GM19455 (cell line): ENCODE data around the gene SELENON.
"Not testable (repeated sequence)": the region's sequence is repeated elsewhere in the genome, so short reads cannot be mapped to it uniquely, and the experiment has no call there.

Source experiments
- ATAC-seq: cut with Tn5 transposase; IDR thresholded peaks from one replicate; pipeline ENCODE4 v1.9.1; 2021; ENCODE audit not compliant: unreplicated experiment

SELENON gene

DNA sequence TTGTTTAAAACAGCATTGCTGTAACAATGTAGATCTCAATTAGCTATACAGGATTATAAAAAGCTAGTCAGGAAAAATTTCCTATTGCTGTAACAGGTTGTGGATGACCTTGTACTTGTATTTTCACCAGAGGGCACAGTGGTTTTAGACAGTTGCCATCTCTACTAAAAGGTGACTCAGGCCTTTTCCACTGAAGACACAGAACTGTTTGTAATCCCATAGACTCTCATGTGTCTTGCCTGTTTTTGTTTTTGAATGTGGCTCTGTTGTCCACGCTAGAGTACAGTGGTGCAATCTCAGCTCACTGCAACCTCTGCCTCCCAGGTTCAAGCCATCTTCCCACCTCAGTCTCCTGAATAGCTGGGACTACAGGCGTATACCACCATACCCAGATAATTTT lies 25.6 kb downstream of the SELENON start:
- no peak for ATAC-seq

DNA sequence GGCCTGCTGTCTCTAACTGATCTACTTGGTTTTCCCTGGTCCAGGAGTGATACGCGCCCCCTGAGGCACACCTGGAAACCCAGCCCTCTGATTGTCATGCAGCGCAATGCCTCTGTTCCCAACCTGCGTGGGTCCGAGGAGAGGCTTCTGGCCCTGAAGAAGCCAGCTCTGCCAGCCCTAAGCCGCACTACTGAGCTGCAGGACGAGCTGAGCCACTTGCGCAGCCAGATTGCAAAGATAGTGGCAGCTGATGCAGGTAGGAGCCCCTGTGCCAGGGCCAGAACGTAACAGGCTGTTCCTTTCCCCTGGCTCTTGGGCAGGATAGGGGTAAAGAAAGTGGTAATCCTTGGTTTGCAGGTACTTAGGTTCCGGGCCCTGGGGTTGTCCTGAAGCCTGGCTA lies 26.6 kb downstream of the SELENON start:
- ATAC-seq: no peak

DNA sequence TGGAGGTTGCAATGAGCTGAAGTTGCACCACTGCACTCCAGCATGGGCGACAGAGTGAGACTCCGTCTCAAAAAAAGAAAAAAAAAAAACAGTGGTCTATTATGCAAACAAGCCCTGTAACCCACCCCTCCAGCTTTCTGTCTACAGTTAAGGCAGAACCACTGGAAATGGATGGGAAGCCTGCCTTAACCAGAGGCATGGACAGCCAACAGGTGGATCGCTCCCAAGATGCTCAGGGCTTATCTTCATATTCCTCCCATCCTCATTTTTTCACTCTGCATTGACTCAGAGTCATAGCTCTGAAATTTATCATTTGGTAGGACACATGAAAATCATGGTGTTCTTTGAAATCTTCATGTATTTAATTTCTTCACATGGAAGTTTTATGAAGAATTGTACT lies 28.5 kb downstream of the SELENON start:
- no peak for ATAC-seq

DNA sequence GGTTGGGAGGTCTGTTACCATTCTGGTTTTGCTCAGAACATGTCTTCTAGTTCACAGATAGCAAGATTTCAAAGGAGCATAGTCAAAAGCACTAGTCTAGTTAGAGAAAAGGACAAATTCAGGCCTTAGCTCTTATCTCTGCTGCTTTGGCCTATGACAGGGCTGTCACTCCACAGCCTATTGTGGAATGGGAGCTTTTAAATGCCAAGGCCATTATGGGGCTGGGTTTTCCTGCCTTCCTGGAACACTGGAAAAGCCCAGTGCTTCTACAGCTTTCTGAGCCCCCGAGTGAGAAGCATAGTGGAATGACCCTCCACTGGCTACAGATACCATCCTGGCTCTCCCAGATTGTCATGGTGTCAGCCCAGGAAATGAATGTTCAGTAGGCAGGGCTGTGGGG lies 29.1 kb downstream of the SELENON start:
- no peak for ATAC-seq

DNA sequence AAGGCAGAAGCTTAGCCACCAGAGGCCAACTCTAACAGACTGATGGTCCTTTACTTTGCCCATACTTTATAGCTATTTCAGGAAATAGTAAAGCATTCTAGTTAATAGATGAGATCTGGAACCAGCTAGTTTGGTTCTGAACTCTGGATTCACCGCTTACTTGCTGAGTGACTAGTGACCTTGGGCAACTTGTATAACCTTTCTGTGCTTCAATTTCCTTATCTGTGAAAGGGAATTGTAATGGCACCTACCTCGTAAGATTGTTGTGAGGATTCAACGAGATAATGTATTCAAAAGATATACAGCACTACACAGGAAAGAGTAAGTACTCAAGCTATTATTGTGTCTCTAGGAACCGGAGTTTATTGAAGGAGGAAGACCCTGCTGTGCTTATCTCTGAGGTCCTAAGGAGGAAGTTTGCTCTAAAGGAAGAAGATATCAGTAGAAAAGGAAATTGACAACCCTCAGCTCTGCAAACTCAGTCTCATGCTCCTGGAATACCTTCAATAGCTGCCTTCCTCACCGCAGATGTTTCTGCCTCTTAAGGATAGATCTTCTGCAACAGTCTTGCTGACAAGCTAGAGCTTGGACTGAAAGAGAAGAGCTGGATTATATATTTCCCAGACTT lies 31.7 kb downstream of the SELENON start:
- no peak for ATAC-seq

DNA sequence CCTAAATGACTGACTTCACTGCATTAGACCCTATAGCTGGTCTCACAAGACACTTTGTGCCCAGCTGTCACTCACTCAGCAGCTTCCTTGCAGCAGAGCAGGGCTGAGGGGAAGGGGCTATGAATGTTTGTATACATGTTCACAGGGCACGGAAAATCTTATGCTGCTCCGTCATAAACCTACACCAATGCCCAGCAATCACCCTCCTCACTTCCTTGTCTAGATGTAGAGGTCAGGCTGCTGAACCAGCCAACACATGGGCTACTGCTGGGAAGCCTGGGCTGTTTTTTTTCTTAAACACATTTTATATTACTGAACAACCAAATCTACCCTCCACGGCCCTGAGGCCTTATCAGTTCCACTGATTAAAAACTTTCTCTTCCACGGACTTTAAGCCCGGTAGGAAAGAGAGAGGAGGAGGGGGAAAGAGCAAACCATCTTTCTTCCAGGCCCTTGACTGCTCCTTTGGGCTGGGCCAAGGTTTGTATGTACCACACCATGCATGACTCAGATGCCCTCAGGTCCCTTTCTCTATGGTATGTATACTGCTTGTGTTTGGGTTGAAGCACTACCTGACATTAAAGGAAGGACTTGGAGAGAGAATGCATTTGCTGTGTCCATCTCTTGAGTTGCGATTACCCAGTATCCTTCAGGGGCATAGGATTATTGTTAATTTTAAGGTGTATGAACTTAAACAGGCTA lies 32.5 kb downstream of the SELENON start:
- no peak for ATAC-seq

DNA sequence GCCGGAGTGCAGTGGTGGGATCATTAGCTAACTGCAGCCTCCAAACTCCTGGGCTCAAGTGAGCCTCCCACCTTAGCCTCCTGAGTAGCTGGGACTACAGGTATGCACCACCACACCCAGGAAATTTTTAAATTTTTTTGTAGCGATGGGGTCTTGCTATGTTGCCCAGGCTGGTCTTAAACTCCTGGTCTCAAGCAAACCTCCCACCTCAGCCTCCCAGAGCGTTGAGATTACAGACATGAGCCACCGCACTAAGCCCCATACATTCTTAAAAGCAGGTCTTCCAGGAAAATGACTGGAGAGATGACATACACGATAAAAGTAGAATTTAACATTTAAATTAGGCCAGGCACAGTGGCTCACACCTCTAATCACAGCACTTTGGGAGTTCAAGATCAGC lies 33.2 kb downstream of the SELENON start:
- ATAC-seq: no peak

DNA sequence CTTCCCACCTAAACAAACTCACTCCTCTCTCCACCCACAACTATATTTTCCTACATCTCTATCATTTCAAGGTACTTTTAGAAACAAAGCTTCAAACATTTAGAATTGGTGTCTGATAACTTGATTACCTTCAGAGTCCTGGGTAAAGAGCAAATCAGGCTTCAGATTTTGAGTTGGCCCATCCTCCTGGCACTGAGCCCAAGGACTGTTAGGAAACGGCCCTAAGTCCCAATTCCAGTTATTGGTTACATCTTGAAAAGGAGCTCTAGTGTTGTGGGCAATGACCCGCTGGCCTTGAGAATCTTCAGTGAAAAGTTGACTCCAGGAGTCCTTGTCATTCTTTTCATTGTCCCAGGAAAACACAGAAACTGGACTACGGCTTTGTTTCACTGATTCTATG lies 34.9 kb downstream of the SELENON start:
- ATAC-seq: no peak

DNA sequence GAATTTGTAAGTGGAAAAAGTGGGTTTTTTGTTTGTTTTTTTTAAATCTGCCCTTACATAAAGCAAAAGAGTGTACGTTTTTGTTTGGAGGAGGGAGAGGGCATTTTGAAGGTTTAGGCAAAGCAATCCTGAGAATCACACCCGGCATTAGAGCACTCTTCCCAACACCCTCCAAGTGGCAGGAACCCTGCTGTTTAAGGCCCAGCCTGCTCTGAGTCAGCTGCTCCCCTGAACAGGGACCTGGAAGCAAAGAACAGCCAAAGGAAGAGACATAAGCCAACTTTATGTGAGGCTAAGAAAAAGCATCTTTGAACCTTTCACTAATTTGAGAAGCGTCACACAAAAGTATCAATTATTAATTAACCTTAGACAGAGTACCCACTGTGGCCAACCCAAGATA lies 36.7 kb downstream of the SELENON start:
- no peak for ATAC-seq

DNA sequence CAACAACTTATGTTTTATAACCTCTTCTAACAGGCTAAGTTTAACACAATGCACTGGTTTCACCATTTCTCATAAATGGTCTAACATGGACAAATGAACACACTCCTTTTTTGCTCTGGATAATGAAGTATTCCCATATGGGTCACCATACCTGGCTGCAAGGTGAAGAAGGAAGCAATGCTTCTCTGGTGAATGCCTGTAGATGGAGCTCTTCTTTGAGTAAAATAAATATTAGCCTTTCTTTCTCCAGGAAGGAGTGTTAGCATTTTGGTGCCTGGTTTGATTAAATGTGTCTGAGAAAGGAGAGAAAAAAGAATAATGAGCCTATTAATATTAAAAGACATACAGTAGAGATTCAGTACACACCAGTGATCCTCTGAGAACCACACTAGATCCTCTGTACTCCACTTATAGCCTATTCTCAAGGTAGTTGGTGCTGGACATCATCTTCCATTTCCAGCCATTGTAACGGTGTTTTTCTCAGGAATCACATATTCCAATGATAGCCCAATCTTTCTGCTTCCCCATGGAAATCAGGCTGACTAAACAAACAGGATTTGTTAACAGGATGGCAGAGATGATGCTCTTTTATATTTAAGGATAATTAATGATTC lies 37.4 kb downstream of the SELENON start:
- ATAC-seq: no peak

DNA sequence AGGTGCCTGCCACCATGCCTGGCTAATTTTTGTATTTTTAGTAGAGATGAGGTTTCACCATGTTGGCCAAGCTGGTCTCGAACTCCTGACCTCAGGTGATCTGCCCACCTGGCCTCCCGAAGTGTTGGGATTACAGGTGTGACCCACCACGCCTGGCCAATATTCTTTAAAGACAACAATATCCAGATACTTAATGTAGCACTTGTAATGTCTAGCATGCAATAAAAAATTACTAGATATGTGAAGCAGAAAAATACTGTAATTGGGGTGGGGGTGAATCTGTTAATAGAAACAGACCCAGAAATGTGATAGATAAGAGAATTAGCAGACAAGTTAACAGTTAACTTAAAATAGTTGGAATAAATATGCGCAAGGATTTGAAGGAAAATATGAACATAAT lies 39.8 kb downstream of the SELENON start:
- not testable (repeated sequence) for ATAC-seq

DNA sequence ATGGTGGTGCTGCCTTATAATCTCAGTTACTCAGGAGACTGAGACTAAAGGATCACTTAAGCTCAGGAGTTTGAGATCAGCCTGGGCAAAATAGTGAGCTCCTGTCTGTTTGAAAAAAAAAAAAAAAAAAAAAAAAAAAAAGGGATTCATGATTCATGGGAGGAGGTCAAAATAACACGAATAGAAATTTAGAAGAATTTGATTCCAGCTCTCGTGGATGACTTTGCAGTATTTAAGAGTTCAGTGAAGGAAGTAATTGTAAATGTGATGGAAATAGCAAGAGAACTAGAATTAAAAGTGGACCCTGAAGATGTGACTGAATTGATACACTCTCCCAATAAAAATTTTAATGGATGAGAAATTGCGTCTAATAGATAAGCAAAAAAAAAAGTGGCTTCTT lies 43.5 kb downstream of the SELENON start:
- ATAC-seq: no peak

DNA sequence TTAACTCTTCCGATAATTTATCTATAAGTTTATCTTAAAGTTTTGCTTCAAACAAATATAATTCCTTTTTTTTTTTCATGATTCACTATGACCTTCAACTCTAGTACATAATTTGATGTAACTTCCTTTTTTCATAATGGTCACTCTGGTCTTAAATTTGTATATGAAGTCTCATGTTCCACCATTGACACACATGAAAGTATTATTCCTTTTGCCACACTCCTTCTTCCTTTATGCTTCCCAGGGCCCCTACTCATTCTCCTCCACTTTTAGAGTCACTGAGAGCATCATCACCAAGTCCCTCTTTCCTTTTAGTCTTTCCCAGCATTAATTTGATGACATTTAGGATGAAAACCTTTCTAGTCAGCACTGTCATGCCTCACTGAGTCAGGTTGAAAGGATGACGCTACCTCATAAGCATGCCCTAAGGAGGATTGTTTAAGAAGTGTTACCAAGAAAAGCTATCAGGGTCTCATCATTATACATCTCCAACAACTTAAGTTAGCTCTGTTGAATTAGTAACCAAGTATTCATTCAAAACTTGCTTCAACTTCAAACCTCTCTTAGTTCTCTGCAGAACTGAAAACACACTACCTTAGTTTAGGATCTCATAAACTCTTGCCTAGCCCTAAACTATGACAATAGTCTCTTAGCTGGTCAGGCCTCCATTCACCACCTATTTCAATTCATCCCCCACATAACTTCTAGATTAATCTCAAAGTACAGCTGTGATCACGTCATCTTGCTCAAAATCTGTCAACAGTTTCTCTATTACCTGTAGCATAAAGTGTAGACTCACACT lies 44.7 kb downstream of the SELENON start:
- ATAC-seq: no peak

DNA sequence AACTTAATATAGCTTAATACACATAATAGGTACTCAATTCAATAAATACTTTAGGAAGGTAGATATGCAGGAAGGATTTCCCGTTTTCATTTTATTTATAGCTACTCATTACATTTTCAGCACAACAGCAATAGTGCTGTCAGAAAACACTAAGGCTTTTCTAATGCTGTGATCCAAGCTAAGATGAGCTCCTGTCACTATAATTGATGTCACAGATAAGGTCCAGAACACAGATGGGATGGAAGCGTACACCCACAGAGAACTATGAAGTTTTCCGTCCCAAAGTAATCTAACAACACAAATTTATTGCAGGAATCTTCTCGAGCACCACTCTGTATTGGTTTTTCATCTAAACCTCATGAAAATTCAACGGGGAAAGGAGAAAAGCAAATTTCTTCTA lies 45.7 kb downstream of the SELENON start:
- no peak for ATAC-seq

DNA sequence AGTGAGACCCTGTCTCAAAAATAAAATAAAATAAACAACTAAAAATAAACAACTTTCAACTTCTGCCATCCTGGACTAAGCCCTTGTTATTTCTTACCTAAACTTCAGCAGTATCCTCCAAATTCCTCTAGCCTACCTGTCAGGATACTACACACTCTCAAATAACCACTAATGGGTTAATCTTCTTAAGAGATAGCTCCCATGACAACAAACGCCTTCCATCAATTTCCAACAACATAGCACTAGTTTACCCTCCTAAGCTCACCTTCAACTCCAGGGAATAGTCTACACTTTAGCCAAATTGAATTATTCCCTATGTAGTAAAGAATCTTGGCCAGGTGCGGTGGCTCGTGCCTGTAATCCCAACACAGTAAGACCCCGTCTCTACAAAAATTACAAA lies 47.9 kb downstream of the SELENON start:
- ATAC-seq: no peak

DNA sequence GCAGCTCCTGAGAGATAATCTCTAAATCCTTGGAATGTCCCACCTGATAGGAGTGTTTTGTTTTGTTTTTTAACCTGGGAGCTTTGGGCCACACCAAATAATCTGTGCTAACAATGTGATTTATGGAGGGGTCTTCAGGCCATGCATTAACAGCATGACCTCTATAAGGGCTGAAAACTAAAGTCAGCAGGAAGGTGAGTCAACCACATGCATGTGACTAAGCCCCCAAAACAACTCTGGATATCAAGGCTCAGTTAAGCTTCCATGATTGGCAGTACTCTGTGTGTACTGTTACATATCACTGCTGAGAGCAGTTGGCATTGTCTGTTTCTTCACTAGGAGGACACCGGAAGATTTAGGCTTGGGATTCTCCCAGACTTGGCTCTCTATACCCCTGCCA lies 48.5 kb downstream of the SELENON start:
- ATAC-seq: no peak

DNA sequence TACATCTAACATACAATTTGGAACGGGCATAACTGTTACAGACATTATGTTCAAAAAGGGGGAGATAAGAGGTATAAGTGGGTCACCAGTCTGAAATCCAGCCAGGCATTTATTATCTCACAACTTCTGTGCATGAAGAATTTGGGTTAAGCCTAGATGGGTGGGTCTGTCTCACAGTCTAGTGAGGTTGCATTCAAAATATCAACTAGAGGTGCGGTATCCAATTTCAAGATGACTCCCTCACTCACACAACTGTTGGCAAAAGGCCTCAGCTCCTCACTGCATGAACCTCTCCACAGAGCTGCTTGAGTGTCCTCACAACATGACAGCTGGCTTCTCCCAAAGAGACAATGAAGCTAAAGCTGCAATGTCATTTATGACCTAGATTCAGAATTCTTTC lies 54.6 kb downstream of the SELENON start:
- ATAC-seq: no peak

DNA sequence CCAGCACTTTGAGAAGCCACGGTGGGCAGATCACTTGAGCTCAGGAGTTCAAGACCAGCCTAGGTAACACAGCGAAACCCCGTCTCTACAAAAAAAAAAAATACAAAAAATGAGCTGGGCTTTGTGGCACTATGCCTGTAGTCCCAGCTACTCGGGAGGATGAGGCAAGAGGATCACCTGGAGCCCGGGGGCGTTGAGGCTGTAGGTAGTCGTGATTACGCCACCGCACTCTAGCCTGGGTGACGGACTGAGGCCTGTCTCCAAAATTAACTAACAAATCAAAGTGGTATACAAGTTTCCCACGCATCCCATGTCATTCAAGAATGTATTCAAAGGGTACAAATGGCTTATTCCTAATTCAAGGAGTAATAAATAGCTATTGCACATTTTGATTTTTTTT lies 56.9 kb downstream of the SELENON start:
- no peak for ATAC-seq

DNA sequence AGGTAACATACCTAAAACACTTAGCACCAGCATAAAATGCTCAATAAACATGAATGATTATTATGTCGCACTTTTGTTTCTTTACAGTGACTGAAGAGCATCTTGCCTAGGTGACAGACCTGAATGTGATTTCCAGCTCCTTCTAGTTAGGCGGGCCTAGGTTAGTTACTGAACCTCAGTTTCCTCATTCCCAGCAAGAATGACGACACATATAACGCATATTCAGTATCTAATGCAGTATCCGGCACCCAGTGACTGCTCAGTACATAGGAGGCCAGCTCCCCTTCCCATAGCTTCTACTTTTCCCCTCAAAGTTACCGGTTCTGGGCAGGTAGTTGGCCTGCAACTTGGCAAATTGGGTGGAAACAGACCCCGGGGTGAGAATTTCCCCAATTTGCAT lies 58.5 kb downstream of the SELENON start:
- no peak for ATAC-seq

DNA sequence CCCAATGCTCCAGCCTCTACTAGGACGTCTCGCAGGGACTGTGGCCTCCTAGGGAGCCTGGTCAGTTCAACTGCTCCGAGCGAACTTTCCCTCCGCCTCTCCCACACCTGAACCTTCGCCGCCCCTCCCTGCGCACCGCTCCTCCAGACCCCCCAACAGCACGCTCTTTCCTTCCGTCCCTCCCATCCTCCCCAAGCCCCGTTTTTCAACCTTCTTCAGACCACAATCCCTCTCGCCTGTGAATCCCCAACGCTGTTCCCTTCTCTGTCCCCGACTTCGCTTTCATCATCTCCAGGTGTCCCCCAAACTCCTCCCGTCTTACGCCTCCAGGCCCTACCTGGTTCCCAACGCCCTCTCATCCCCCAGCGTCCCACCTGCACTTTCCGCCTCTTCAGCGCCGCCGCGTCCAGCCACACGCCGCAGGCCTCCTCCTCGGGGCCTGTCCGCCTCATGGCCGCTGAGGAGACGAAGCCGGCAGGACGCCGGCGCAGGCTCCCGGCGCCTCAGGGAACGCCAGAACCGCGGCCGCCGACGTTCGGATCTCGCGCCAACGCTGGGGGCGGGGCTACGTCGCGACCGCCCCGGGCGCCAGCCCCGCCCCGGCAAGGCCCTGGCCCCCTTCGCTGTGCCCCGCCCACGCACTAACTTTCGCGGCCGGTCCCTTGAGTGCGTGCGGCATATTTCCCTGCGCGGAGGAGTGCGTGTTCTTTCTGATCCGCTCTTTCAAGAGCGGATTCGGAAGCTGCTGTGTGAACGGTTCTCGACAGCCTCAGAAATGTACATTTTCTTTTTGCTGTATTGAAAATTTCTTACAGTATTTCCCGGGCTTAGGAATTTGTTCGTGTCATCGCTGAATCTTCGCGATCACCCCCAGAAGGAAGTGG lies 59.2 kb downstream of the SELENON start, which contains the start of gene AUNIP:
Gene AUNIP, minus strand, starts transcription at position 552 of the 884 bp plus-strand sequence. Its CDS starts 100 bp downstream, at position 452.
- ATAC-seq: peak; percentile 85
